ENCODE results near the gene BEAN1.

GRCh38 chr16:66440970-66441369 is 13.9 kb downstream of the BEAN1 start:
- TF ChIP-seq CTCF (conservative IDR thresholded peaks at IDR 0.05; ENCODE audit: low read depth, low read length), result no peak
- TF ChIP-seq EZH2 (IDR thresholded peaks at IDR 0.05; ENCODE audit: low read length, unreplicated experiment), result no peak

Measured in PC-3 (cell line).